HEK293 (cell line): ENCODE results near the gene STUB1.

Source experiments
- EGR2 ChIP-seq: fragments of 450-650 bp; formaldehyde crosslinking; IDR thresholded peaks from 2 replicates; pipeline ENCODE4 v1.5.1; 2016; ENCODE audit warnings: low read depth, missing biosample characterization, missing genetic modification characterization
- MEIS1 ChIP-seq: sonication (generic); formaldehyde crosslinking; IDR thresholded peaks from 2 replicates; pipeline ENCODE4 v1.8.1; 2022; ENCODE audit warnings: missing genetic modification reagents, mild to moderate bottlenecking, borderline replicate concordance
- MYNN ChIP-seq: fragments of 450-650 bp; formaldehyde crosslinking; IDR thresholded peaks from 2 replicates; pipeline ENCODE4 v1.5.1; 2016; ENCODE audit warnings: missing biosample characterization, missing genetic modification characterization, borderline replicate concordance
- REST ChIP-seq: fragments of 450-650 bp; formaldehyde crosslinking; IDR thresholded peaks from 2 replicates; pipeline ENCODE4 v1.5.1; 2016; ENCODE audit warnings: missing biosample characterization, missing genetic modification characterization
- SCRT2 ChIP-seq: fragments of 450-650 bp; formaldehyde crosslinking; IDR thresholded peaks from 2 replicates; pipeline ENCODE4 v1.5.1; 2016; ENCODE audit warnings: missing biosample characterization, missing genetic modification characterization
- SP2 ChIP-seq: fragments of 450-650 bp; formaldehyde crosslinking; IDR thresholded peaks from 2 replicates; pipeline ENCODE4 v1.5.1; 2016; ENCODE audit warnings: missing biosample characterization, missing genetic modification characterization
- SP7 ChIP-seq: fragments of 450-650 bp; formaldehyde crosslinking; IDR thresholded peaks from 2 replicates; pipeline ENCODE4 v1.5.1; 2016; ENCODE audit warnings: missing biosample characterization, missing genetic modification characterization
- TRIM28 ChIP-seq: IDR thresholded peaks from 2 replicates; pipeline ENCODE4 v1.6.1; 2011; ENCODE audit warnings: low read length, control low read depth, borderline replicate concordance
- ZBTB44 ChIP-seq: fragments of 450-650 bp; IDR thresholded peaks from 2 replicates; pipeline ENCODE4 v1.5.1; 2018; ENCODE audit warnings: missing biosample characterization, mild to moderate bottlenecking, missing genetic modification characterization
- ZBTB49 ChIP-seq: fragments of 450-650 bp; formaldehyde crosslinking; IDR thresholded peaks from 2 replicates; pipeline ENCODE4 v1.5.1; 2016; ENCODE audit warnings: missing biosample characterization, missing genetic modification characterization, low read depth
- ZFP41 ChIP-seq: fragments of 450-650 bp; formaldehyde crosslinking; IDR thresholded peaks from 2 replicates; pipeline ENCODE4 v1.5.1; 2016; ENCODE audit warnings: missing biosample characterization, missing genetic modification characterization, borderline replicate concordance
- ZNF138 ChIP-seq: fragments of 450-650 bp; formaldehyde crosslinking; IDR thresholded peaks from 2 replicates; pipeline ENCODE4 v1.5.1; 2016; ENCODE audit warnings: missing biosample characterization, missing genetic modification characterization, borderline replicate concordance
- ZNF140 ChIP-seq: fragments of 450-650 bp; formaldehyde crosslinking; IDR thresholded peaks from 2 replicates; pipeline ENCODE4 v1.5.1; 2016; ENCODE audit warnings: missing biosample characterization, missing genetic modification characterization
- ZNF157 ChIP-seq: fragments of 450-650 bp; formaldehyde crosslinking; IDR thresholded peaks from 2 replicates; pipeline ENCODE4 v1.5.1; 2016; ENCODE audit warnings: missing biosample characterization, missing genetic modification characterization
- ZNF169 ChIP-seq: fragments of 450-650 bp; formaldehyde crosslinking; IDR thresholded peaks from 2 replicates; pipeline ENCODE4 v1.5.1; 2016; ENCODE audit warnings: missing biosample characterization, missing genetic modification characterization
- ZNF211 ChIP-seq: fragments of 450-650 bp; formaldehyde crosslinking; IDR thresholded peaks from 2 replicates; pipeline ENCODE4 v1.5.1; 2016; ENCODE audit warnings: low read depth, missing biosample characterization, missing genetic modification characterization
- ZNF214 ChIP-seq: fragments of 450-650 bp; formaldehyde crosslinking; IDR thresholded peaks from 2 replicates; pipeline ENCODE4 v1.5.1; 2017; ENCODE audit warnings: missing biosample characterization, mild to moderate bottlenecking, missing genetic modification characterization, borderline replicate concordance
- ZNF394 ChIP-seq: fragments of 450-650 bp; formaldehyde crosslinking; IDR thresholded peaks from 2 replicates; pipeline ENCODE4 v1.5.1; 2016; ENCODE audit warnings: missing biosample characterization, missing genetic modification characterization, mild to moderate bottlenecking, moderate library complexity, borderline replicate concordance
- ZNF423 ChIP-seq: fragments of 450-650 bp; formaldehyde crosslinking; IDR thresholded peaks from 2 replicates; pipeline ENCODE4 v1.5.1; 2016; ENCODE audit warnings: missing biosample characterization, missing genetic modification characterization
- ZNF433 ChIP-seq: fragments of 450-650 bp; formaldehyde crosslinking; IDR thresholded peaks from 2 replicates; pipeline ENCODE4 v1.5.1; 2016; ENCODE audit warnings: missing biosample characterization, missing genetic modification characterization, low read depth
- ZNF488 ChIP-seq: fragments of 450-650 bp; formaldehyde crosslinking; IDR thresholded peaks from 2 replicates; pipeline ENCODE4 v1.5.1; 2016; ENCODE audit warnings: missing biosample characterization, missing genetic modification characterization
- ZNF555 ChIP-seq: fragments of 450-650 bp; formaldehyde crosslinking; conservative IDR thresholded peaks from 2 replicates; pipeline ENCODE4 v1.5.1; 2017; ENCODE audit warnings: missing biosample characterization, mild to moderate bottlenecking, missing genetic modification characterization, inconsistent platforms
- ZNF558 ChIP-seq: fragments of 450-650 bp; formaldehyde crosslinking; IDR thresholded peaks from 2 replicates; pipeline ENCODE4 v1.5.1; 2016; ENCODE audit warnings: missing biosample characterization, missing genetic modification characterization
- ZNF610 ChIP-seq: fragments of 450-650 bp; formaldehyde crosslinking; IDR thresholded peaks from 2 replicates; pipeline ENCODE4 v1.5.1; 2016; ENCODE audit warnings: missing biosample characterization, missing genetic modification characterization, borderline replicate concordance
- ZNF629 ChIP-seq: fragments of 450-650 bp; formaldehyde crosslinking; IDR thresholded peaks from 2 replicates; pipeline ENCODE4 v1.5.1; 2017; ENCODE audit warnings: missing biosample characterization, missing genetic modification characterization
- ZNF639 ChIP-seq: fragments of 450-650 bp; formaldehyde crosslinking; IDR thresholded peaks from 2 replicates; pipeline ENCODE4 v1.5.1; 2016; ENCODE audit warnings: missing biosample characterization, missing genetic modification characterization
- ZNF654 ChIP-seq: fragments of 450-650 bp; formaldehyde crosslinking; IDR thresholded peaks from 2 replicates; pipeline ENCODE4 v1.5.1; 2016; ENCODE audit warnings: low read depth, missing biosample characterization, missing genetic modification characterization
- ZNF670 ChIP-seq: fragments of 450-650 bp; formaldehyde crosslinking; IDR thresholded peaks from 2 replicates; pipeline ENCODE4 v1.5.1; 2016; ENCODE audit warnings: missing biosample characterization, missing genetic modification characterization, low read depth
- ZNF768 ChIP-seq: fragments of 450-650 bp; formaldehyde crosslinking; IDR thresholded peaks from 2 replicates; pipeline ENCODE4 v1.5.1; 2018; ENCODE audit warnings: missing biosample characterization, mild to moderate bottlenecking, missing genetic modification characterization
- ZSCAN23 ChIP-seq: fragments of 450-650 bp; formaldehyde crosslinking; IDR thresholded peaks from 2 replicates; pipeline ENCODE4 v1.5.1; 2016; ENCODE audit warnings: missing biosample characterization, missing genetic modification characterization

The STUB1 gene

GRCh38 chr16:678858-679813 lies 1.1 kb upstream of the STUB1 start (continued):
- TF ChIP-seq EGR2 (0 out of 2 replicates have a peak, but pooled peaks have one; percentile 12), ZNF654 (no peak), MEIS1 (CRISPR knock-in tag) (no peak), ZBTB44 (tag by site-specific recombination) (no peak), ZNF138 (tag by site-specific recombination) (no peak), ZNF169 (no peak), ZNF768 (tag by site-specific recombination) (no peak), ZNF157 (tag by site-specific recombination) (no peak), ZNF211 (tag by site-specific recombination) (no peak), REST (tag by site-specific recombination) (no peak), ZBTB49 (tag by site-specific recombination) (no peak), ZNF394 (tag by site-specific recombination) (peak; percentile 66), ZNF488 (tag by site-specific recombination) (no peak), TRIM28 (no peak), ZNF555 (tag by site-specific recombination) (no peak), ZNF639 (no peak), ZNF214 (tag by site-specific recombination) (no peak), SP7 (peak; percentile 51), ZNF670 (no peak), ZNF610 (peak; percentile 96), SP2 (tag by site-specific recombination) (peak; percentile 81), ZNF558 (tag by site-specific recombination) (no peak), ZNF423 (peak; percentile 69; the same call in 1 of the 2 replicates), MYNN (no peak), ZNF629 (tag by site-specific recombination) (peak; percentile 57; the same call in 1 of the 2 replicates), ZNF140 (tag by site-specific recombination) (no peak), ZSCAN23 (tag by site-specific recombination) (no peak), ZFP41 (no peak), SCRT2 (tag by site-specific recombination) (no peak), ZNF433 (no peak)
